ENCODE results near the gene HYPK. TPM values are rescaled to one million over a fixed set of nuclear protein-coding genes. Genes with fewer than 3 reads are reported as not detected.
A peak's percentile ranks its signal among the peaks of the same experiment; 100 is the strongest.
"Not testable (repeated sequence)": the region's sequence is repeated elsewhere in the genome, so short reads cannot be mapped to it uniquely, and the experiment has no call there.

Gene HYPK
- total and polyA plus RNA-seq, 8 donors = 3.1 to 25.6 (median 5.3) TPM

DNA sequence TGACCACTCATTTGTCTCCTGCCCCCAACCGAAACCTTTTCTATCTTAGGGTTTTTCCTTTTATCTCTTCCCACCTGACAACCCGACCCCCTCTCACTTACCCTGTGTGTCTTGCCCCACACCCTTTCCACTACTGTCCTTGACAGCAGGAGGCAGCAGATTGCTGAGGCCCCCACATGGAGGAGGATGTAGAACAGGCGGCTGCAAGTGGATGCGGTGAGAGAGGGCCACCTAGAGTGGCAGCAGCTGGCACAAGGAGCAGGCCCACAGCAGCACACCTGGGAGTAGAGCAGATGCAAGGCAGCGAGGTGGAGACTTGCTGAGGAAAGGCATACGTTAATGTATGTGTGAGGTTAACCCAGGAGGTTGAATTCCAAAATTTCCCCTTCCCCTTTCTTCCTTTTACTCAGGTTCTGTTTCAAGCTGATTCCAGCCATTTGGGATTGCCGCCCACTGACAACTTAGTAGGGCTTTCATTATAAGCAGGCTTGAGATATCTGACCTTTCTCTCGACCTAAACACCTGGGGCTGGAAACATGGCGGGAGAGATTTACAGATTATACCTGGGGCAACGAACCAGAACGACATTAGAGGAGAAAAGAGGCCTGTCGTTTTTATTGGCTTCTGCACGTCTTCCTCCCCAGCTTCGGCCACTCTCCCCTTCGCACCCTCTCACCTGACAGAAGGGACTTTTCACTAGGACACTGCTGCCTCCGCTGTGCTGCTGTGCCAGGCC is 1.0 kb upstream of the HYPK start:
- peak in 1 of 6 donors; percentile 36 for DNase-seq
- no peak overlapping the region for H3K4me3 ChIP-seq
- H3K9me3 ChIP-seq = no peaks in the 10 kb centered on the region
- H3K36me3 ChIP-seq = peaks cover 4 to 26% (median 5%) of the 10 kb centered on the region in 3 donors
- intact Hi-C loops (cut with DNase I) = no loop called here
- H3K27me3 ChIP-seq = no peaks in the 10 kb centered on the region
- TF ChIP-seq, protein P1, sequence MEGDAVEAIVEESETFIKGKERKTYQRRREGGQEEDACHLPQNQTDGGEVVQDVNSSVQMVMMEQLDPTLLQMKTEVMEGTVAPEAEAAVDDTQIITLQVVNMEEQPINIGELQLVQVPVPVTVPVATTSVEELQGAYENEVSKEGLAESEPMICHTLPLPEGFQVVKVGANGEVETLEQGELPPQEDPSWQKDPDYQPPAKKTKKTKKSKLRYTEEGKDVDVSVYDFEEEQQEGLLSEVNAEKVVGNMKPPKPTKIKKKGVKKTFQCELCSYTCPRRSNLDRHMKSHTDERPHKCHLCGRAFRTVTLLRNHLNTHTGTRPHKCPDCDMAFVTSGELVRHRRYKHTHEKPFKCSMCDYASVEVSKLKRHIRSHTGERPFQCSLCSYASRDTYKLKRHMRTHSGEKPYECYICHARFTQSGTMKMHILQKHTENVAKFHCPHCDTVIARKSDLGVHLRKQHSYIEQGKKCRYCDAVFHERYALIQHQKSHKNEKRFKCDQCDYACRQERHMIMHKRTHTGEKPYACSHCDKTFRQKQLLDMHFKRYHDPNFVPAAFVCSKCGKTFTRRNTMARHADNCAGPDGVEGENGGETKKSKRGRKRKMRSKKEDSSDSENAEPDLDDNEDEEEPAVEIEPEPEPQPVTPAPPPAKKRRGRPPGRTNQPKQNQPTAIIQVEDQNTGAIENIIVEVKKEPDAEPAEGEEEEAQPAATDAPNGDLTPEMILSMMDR (IDR thresholded peaks at IDR 0.05) = no peak
- peak overlapping the region in 3 of 4 donors; percentile 60 to 98 (median 98) for H3K27ac ChIP-seq
- no peak for FAIRE-seq
- ATAC-seq = peak in 3 of 4 donors; percentile 0 to 3 (median 1)
- peaks cover 11 to 44% (median 16%) of the 10 kb centered on the region in 3 donors for H3K4me1 ChIP-seq
- 86 to 87% methylated on average over 16 of the region's 16 CpGs for WGBS, 2 donors

DNA sequence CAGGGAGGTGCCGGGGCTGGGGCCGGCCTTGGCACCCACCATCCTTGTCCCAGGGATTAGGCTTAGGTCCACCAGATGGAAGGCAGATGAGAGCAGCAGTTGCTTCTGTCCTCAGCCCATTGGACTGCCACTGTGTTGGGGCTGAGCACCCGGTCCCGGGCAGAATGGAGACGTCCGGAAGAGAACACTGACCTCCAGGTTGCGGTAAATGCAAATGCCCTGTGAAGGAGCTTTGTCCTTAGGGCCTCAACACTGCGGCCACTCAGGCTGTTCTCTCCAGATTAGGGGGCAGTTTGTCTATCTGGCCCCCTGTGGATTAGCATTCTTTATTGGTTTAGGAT is 484 bp upstream of the HYPK start, which contains the start of gene SERINC4:
SERINC4 (minus strand) TSS at position 276 of the 341 bp plus-strand sequence; CDS start at position 42, 234 bp downstream.
- peak within 1 kb of the TSS; percentile 67 to 89 (median 73) for H3K4me3 ChIP-seq
- no peak for DNase-seq
- 95% methylated on average over 8 of the region's 8 CpGs for WGBS, 2 donors
- peaks cover 4 to 28% (median 5%) of the 10 kb centered on the region in 3 donors for H3K36me3 ChIP-seq
- H3K27ac ChIP-seq = peak within 1 kb of the TSS; percentile 60 to 98 (median 84)
- intact Hi-C loops (cut with DNase I) = no loop called here
- peaks cover 7 to 39% (median 10%) of the 10 kb centered on the region in 3 donors for H3K4me1 ChIP-seq
- TF ChIP-seq, protein P1 (IDR thresholded peaks at IDR 0.05) = no peak
- FAIRE-seq = no peak
- H3K9me3 ChIP-seq = no peaks in the 10 kb centered on the region
- H3K27me3 ChIP-seq = no peaks in the 10 kb centered on the region
- peak in 3 of 4 donors; percentile 1 to 2 (median 1) for ATAC-seq

DNA sequence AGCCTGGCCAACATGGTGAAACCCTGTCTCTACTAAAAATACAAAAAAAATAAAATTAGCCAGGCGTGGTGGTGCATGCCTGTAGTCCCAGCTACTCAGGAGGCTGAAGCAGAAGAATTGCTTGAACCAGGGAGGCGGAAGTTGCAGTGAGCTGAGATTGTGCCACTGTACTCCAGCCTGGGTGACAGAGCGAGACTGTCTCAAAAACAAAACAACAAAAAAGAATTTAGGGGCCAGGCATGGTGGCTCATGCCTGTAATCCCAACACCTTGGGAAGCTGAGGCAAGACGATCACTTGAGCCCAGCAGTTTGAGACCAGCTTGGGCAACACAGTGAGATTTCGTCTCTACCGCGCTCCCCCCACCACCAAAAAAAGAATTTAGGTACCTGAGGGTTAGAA is 2.3 kb downstream of the HYPK start:
- H3K27ac ChIP-seq; FAIRE-seq; H3K4me3 ChIP-seq; ATAC-seq; H3K9me3 ChIP-seq; DNase-seq; H3K27me3 ChIP-seq; intact Hi-C loops (cut with DNase I): not testable (repeated sequence)
- Histone ChIP-seq H3K36me3 (peaks cover 0 to 38% (median 10%) of the 10 kb centered on the region in 3 donors), H3K4me1 (peaks cover 0 to 32% (median 7%) of the 10 kb centered on the region in 3 donors)
- WGBS, 2 donors = 98 to 99% methylated on average over 7 of the region's 7 CpGs

DNA sequence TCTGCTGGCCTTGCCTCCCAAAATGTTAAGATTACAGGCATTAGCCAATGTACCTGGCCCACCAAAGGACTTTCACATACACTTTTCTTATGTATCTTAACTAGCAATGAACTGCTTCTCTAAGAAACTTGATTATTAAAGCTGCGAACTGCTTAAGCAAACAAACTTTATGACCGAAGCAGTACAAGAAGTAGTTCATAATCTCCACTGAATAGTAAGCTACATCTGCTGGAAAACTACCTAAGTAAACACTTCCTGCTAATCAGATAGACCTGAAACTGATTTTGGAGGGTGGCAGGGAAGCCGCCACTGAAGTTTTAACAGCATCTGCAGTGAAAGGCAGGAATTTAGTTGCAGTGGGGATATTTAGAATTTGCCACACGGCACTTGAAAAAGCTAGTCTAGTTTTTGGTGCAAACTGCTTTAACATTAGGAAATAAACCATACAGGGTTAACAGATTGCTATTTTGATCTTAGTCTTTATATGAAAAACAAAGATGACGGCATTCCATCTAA is 8.1 kb downstream of the HYPK start:
- Histone ChIP-seq H3K9me3 (no peaks in the 10 kb centered on the region), H3K36me3 (peaks cover 14 to 70% (median 32%) of the 10 kb centered on the region in 3 donors), H3K4me3 (no peak overlapping the region), H3K4me1 (no peaks in the 10 kb centered on the region), H3K27me3 (no peaks in the 10 kb centered on the region), H3K27ac (no peak overlapping the region)
- ATAC-seq = no peak
- WGBS, 2 donors = 91 to 94% methylated on average over 5 of the region's 5 CpGs
- DNase-seq = no peak
- intact Hi-C loops (cut with DNase I) = no loop called here
- TF ChIP-seq, protein P1 (IDR thresholded peaks at IDR 0.05) = no peak
- no peak for FAIRE-seq

DNA sequence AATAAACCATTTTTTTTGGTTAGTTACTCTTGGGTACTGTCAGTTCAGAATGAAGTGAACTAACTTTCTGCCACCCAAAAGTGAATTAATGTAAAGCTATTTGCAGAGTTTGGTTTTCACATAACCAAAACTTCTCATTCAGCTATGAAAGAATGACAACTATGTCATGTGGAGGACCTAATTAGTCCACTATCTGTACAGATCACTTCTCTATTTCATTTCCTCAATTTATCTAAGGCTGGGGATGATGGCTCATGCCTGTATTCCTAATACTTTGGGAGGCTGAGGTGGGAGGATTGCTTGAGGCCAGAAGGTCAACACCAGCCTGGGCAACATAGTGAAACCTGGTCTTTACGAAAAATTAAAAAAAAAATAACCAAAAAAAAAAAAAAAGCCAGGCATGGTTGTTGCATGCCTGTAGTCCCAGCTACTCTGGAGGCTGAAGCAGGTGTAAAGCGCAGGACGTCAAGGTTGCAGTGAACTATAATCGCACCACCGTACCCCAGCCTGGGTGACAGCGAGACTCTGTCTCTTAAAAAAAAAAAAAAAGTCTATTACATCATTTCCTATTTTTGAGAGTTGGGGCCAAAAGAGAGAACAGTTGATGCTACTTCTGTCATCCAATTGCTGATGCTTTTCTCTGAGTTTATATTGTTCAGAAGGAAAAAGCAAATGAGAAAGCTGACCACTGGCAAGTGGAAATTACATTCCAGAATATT is 8.7 kb downstream of the HYPK start:
- Histone ChIP-seq H3K36me3 (peaks cover 15 to 76% (median 34%) of the 10 kb centered on the region in 3 donors), H3K4me3 (no peak overlapping the region), H3K27me3 (no peaks in the 10 kb centered on the region), H3K9me3 (no peaks in the 10 kb centered on the region), H3K27ac (no peak overlapping the region), H3K4me1 (no peaks in the 10 kb centered on the region)
- TF ChIP-seq, protein P1 (IDR thresholded peaks at IDR 0.05) = no peak
- no peak for DNase-seq
- intact Hi-C loops (cut with DNase I) = no loop called here
- ATAC-seq = peak in 1 of 4 donors; percentile 36
- no peak for FAIRE-seq
- WGBS, 2 donors = 89 to 93% methylated on average over 6 of the region's 6 CpGs

DNA sequence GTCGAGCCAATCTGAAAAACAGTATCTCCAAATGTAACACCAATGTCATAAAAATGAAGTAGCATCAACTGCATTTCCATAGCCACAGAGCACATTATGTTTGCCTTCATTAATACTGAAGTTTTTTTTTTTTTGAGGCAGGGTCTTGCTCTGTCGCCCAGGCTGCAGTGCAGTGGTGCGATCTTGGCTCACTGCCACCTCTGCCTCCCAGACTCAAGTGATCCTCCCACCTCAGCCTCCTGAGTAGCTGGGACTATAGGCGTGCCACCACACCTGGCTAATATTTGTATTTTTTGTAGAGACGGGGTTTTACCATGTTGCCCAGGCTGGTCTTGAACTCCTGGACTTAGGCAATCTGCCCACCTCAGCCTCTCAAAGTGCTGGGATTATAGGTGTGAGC is 14.7 kb downstream of the HYPK start:
- H3K4me1 ChIP-seq; intact Hi-C loops (cut with DNase I); H3K9me3 ChIP-seq; H3K4me3 ChIP-seq; H3K27me3 ChIP-seq; FAIRE-seq; H3K27ac ChIP-seq; ATAC-seq; DNase-seq: not testable (repeated sequence)
- H3K36me3 ChIP-seq = peaks cover 11 to 47% (median 32%) of the 10 kb centered on the region in 3 donors
- 88 to 91% methylated on average over 5 of the region's 5 CpGs for WGBS, 2 donors

All from pancreas (tissue), 10 donors.